22Rv1 (cell line): ENCODE results near the gene MLLT10.

Source experiments
- ZFX ChIP-seq: fragments of 450-650 bp; IDR thresholded peaks from 2 replicates; pipeline ENCODE4 v1.6.1; 2017; ENCODE audit warnings: antibody characterized with exemption, borderline replicate concordance
- TF ChIP-seq, protein P1 (sequence below): fragments of 450-650 bp; IDR thresholded peaks from 2 replicates; pipeline ENCODE4 v1.5.1; 2017; ENCODE audit warnings: mild to moderate bottlenecking

DNA sequence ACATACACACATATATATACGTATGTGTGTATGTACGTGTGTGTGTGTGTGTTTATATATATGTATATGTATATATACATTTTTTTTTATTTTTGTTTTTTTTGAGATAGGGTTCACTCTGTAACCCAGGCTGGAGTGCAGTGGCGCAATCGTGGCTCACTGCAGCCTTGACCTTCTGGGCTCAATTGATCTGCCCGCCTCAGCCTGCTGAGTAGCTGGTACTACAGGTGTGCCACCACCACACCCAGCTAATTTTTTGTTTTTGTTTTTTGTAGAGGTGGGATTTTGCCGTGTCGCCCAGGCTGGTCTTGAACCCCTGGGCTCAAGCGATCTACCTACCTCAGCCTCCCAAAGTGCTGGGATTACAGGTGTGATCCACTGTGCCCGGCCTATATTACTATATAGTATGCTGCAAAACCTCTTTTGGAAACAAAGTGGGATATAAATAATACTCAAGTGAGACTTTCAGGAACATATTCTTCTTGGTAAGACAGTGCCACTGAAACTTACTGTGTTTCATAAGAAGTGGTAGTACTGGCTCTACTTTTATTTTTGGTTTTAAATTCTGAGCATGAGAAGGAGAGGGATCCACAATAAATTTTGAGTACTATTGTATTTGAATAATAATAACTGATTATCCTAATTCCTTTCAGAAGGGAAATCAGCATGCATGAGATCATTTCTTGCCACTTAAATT lies 51.0 kb downstream of the MLLT10 start:
- TF ChIP-seq, protein P1, sequence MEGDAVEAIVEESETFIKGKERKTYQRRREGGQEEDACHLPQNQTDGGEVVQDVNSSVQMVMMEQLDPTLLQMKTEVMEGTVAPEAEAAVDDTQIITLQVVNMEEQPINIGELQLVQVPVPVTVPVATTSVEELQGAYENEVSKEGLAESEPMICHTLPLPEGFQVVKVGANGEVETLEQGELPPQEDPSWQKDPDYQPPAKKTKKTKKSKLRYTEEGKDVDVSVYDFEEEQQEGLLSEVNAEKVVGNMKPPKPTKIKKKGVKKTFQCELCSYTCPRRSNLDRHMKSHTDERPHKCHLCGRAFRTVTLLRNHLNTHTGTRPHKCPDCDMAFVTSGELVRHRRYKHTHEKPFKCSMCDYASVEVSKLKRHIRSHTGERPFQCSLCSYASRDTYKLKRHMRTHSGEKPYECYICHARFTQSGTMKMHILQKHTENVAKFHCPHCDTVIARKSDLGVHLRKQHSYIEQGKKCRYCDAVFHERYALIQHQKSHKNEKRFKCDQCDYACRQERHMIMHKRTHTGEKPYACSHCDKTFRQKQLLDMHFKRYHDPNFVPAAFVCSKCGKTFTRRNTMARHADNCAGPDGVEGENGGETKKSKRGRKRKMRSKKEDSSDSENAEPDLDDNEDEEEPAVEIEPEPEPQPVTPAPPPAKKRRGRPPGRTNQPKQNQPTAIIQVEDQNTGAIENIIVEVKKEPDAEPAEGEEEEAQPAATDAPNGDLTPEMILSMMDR, result no peak
- TF ChIP-seq ZFX, result no peak
